ENCODE data around the gene TLCD2.
"Not testable (repeated sequence)": the region's sequence is repeated elsewhere in the genome, so short reads cannot be mapped to it uniquely, and the experiment has no call there.

TLCD2 gene

DNA sequence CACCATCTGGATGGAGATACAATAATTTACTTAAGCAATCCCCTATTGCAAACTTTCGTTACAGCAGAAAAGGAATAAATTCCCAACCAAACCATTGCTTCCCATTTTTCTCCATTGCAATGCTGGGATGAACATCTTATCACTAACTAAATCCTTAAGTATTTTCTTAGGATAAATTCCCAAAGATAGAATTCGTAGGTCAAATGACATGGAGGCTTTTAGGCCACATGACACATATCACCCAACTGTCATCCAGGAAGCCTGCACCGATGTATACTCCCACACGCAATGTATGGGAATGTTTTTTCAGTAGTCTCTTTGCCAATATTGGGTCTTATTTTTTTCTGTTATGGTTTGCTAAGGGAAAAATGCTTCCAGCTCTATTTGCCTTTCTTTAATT lies 1.6 kb upstream of the TLCD2 start:
- Histone ChIP-seq H3K27me3 (no peaks in the 10 kb centered on the region), H3K36me3 (no peaks in the 10 kb centered on the region), H3K4me3 (ENCODE audit: low read depth, low read length) (no peak overlapping the region), H3K4me1 (peaks cover 3% of the 10 kb centered on the region; the same call in 1 of the 2 replicates), H3K9me3 (no peaks in the 10 kb centered on the region)
- TF ChIP-seq CTCF (IDR thresholded peaks at IDR 0.05; ENCODE audit: low read depth, low read length) = no peak
- no peak for DNase-seq

DNA sequence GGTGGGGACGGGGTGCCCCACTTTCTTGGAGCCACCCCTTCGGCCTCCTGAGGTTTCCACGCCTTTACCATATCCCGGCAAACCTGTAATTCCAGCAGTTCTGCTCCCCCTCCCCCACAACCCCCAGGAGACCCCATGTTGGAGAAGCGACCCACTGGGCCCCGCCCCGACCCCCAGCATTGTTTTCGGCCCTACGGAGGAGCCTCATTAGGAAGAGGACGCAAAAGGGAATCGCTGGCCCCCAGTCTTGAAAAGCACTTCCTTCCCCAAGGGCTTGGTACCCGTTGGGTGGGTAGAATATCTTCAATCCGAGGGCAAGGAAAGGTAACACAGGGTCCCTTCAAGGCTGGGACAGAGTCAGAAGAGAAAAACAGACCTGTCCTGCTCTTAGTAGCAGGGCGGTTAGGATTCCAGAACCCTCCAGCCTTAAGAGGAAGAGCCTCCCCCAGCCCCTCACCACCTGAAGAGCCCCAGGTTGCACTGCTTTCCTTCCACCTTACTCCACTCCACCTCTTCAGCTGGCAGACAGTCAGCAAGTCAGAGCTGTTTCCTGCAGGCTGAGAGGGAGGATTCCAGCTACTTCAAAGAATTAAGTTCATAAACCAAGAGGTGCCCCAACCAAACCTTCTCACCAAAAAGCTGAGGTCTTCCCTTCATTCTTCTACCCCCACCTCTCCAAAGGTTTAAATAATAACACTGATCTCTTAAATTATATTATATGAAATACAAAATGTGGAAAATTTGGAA lies 803 bp upstream of the TLCD2 start:
- Histone ChIP-seq H3K27me3 (no peaks in the 10 kb centered on the region), H3K36me3 (no peaks in the 10 kb centered on the region), H3K4me3 (ENCODE audit: low read depth, low read length) (no peak overlapping the region), H3K9me3 (no peaks in the 10 kb centered on the region), H3K4me1 (peaks cover 3% of the 10 kb centered on the region; the same call in 1 of the 2 replicates)
- no peak for DNase-seq
- TF ChIP-seq CTCF (IDR thresholded peaks at IDR 0.05; ENCODE audit: low read depth, low read length) = no peak

- Histone ChIP-seq H3K36me3 (no peaks in the 10 kb centered on the region), H3K4me3 (ENCODE audit: low read depth, low read length) (peak overlapping the region; percentile 53), H3K4me1 (peaks cover 3% of the 10 kb centered on the region; the same call in 1 of the 2 replicates), H3K27me3 (no peaks in the 10 kb centered on the region), H3K9me3 (no peaks in the 10 kb centered on the region)
- no peak for TF ChIP-seq CTCF (IDR thresholded peaks at IDR 0.05; ENCODE audit: low read depth, low read length)
- DNase-seq = no peak
Measured at GRCh38 chr17:1709403-1709951, 700 bp downstream of the TLCD2 start.

GRCh38 chr17:1708791-1709346 lies 1.3 kb downstream of the TLCD2 start:
- not testable (repeated sequence) for H3K36me3 ChIP-seq; H3K27me3 ChIP-seq; DNase-seq; H3K4me1 ChIP-seq; H3K9me3 ChIP-seq; H3K4me3 ChIP-seq (ENCODE audit: low read depth, low read length)

DNA sequence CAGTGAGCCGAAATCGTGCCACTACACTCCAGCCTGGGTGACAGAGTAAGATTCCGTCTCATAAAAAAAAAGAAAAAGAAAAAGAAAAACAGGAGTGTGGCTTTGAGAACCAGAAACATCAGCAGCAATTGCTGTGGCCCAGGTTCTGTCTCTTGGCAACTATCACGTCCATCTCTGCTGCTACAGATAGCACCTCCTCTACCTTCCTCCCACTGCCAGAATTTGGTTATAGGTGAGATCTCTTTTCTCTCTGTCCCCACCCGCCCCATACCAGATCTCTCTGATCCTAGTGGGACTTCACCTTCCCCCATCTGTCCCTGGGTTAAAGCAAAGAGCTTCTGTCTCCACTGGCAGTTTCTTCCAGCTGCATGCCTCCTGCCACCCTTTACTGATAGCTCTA lies 3.1 kb downstream of the TLCD2 start:
- H3K4me3 ChIP-seq (ENCODE audit: low read depth, low read length) = no peak overlapping the region
- no peaks in the 10 kb centered on the region for H3K27me3 ChIP-seq
- no peak for TF ChIP-seq CTCF (IDR thresholded peaks at IDR 0.05; ENCODE audit: low read depth, low read length)
- no peak for DNase-seq
- H3K9me3 ChIP-seq = no peaks in the 10 kb centered on the region
- no peaks in the 10 kb centered on the region for H3K4me1 ChIP-seq
- H3K36me3 ChIP-seq = no peaks in the 10 kb centered on the region

DNA sequence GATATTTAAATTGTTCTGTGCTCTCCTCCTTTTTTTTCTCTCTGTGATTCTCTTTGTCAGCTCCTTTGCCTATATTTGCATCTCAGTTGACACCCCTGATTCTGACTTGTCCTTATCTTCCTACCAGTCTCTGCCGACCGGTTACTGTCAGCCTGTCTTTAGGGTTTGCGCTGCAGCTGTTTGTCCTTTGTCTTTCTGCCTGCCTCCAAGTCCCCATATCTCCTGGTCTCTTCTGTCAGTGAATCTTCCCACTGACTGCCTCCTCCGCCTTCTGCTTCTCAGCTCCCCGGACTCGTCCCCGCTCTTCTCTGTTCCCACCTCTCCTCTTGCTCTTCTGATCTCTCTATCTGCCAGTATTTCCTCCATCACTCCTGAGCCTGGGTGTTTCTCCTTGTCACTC lies 5.2 kb downstream of the TLCD2 start:
- no peaks in the 10 kb centered on the region for H3K4me1 ChIP-seq
- H3K4me3 ChIP-seq (ENCODE audit: low read depth, low read length) = no peak overlapping the region
- H3K9me3 ChIP-seq = no peaks in the 10 kb centered on the region
- H3K27me3 ChIP-seq = no peaks in the 10 kb centered on the region
- DNase-seq = no peak
- no peaks in the 10 kb centered on the region for H3K36me3 ChIP-seq
- no peak for TF ChIP-seq CTCF (IDR thresholded peaks at IDR 0.05; ENCODE audit: low read depth, low read length)

All from BE2C (cell line).